ENCODE results near the gene ANKFY1.

ANKFY1 gene, protein sequence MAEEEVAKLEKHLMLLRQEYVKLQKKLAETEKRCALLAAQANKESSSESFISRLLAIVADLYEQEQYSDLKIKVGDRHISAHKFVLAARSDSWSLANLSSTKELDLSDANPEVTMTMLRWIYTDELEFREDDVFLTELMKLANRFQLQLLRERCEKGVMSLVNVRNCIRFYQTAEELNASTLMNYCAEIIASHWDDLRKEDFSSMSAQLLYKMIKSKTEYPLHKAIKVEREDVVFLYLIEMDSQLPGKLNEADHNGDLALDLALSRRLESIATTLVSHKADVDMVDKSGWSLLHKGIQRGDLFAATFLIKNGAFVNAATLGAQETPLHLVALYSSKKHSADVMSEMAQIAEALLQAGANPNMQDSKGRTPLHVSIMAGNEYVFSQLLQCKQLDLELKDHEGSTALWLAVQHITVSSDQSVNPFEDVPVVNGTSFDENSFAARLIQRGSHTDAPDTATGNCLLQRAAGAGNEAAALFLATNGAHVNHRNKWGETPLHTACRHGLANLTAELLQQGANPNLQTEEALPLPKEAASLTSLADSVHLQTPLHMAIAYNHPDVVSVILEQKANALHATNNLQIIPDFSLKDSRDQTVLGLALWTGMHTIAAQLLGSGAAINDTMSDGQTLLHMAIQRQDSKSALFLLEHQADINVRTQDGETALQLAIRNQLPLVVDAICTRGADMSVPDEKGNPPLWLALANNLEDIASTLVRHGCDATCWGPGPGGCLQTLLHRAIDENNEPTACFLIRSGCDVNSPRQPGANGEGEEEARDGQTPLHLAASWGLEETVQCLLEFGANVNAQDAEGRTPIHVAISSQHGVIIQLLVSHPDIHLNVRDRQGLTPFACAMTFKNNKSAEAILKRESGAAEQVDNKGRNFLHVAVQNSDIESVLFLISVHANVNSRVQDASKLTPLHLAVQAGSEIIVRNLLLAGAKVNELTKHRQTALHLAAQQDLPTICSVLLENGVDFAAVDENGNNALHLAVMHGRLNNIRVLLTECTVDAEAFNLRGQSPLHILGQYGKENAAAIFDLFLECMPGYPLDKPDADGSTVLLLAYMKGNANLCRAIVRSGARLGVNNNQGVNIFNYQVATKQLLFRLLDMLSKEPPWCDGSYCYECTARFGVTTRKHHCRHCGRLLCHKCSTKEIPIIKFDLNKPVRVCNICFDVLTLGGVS

DNA sequence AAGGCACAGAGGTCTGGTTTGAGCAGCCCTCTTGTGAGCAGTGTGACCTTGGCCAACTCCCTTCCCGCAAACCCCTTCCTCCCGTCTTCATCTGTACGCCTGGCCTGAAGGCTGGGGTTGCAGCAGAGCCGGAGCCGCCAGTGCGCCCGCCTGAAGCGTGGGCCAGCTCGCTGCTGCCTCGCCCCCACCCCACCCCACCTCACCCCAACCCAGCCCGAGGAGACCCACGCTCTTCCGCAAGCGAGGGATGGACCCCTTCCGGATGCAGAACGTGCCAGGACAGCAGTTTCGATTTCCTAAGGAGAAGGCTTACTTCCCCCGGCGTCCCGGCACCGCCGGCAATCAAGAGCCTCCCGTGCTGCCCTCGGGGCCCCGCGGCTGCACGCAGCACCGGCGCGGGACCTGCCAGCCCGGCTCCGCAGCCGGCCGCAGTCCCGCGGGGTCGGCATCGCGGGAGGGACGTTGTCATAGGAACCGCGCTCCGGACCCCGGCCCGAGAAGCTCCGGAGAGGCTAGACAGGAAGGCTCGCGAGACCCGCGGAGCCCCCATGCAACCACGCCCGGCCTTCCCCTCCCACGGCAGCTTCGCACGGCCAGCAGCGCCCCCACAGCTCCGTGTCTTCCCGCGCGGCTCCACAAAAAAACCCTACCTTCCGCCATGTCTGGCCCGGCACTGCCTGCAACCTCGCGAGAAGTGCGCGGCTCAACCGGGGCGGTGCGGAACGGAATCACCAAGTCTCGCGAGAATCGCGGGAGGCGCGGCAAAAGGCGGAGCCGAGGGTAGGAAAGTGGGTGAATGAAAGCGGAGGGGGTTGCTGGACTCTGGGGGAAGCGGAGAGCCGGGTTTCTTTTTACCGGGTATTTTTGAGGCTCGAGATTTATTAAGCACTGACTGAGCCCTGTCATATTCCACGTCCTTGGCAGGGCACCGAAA, at the start of gene ANKFY1:
TSS of gene ANKFY1 (minus strand) at position 698 of the 934 bp plus-strand sequence. CDS start at position 660, 38 bp downstream.
- H3K4me3 ChIP-seq (ENCODE audit: low read depth, low read length): peak within 1 kb of the TSS; percentile 82
- DNase-seq (ENCODE audit: low read depth): peak; percentile 84

- DNase-seq (ENCODE audit: low read depth): no peak
- H3K4me3 ChIP-seq (ENCODE audit: low read depth, low read length): no peak overlapping the region
Observed at GRCh38 chr17:4310354-4311060, 46.7 kb upstream of the ANKFY1 start.

DNA sequence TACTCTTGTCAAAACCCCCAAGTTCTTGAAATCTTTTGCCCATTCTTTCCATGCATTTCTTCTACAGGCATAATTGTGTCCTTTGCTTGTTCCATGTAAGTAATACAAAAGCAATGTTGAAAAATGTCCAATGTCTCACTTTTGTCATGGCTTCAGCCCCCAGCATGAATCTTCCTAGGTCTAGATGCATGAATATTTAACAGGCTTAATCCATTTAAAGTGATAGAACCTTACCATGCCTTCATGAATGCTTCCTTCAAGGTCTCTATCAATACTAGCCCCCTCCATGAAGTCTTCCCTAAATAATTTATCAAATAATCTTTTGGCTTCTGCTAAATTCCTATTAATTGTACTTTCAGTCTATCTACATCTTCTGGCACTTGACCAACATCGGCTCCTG, 46.1 kb upstream of the ANKFY1 start:
- no peak overlapping the region for H3K4me3 ChIP-seq (ENCODE audit: low read depth, low read length)
- DNase-seq (ENCODE audit: low read depth): no peak

DNA sequence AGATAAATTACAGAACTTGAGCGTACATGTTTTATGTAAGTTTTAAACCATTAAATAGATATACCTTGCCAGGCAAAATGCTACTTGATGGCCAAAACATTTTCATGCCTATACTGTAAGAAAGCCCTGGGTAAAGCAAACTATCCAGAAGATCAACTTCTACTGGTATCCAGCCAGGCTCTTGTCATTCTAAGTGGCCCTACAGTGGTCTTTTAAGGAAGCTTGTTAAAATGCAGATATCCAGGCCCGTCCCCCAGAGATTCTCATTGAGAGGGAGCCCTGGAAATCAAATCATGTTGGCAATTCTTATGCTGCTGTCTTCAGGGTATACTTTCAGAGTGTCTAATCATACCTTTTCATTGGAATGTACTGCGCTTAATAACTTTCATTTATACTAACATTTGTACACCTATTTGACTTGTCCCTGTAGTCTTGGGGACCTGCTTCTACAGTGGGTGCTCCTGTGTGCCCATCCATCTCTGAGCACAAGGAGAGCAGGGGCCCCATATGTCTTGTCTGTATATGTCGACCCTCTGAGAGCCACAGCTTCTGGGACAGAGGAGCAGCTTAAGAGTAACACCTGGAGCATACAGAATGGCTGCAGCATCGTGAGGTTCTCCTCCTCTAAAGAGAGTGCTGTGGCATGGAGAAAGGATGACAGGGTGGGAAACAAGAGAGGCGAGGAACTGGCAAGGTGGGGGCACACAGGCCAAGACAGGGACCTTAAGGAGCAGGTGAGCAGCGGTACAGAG, 43.6 kb upstream of the ANKFY1 start:
- DNase-seq (ENCODE audit: low read depth): no peak
- H3K4me3 ChIP-seq (ENCODE audit: low read depth, low read length): no peak overlapping the region

GRCh38 chr17:4305224-4305623, 41.4 kb upstream of the ANKFY1 start:
- no peak for DNase-seq (ENCODE audit: low read depth)
- no peak overlapping the region for H3K4me3 ChIP-seq (ENCODE audit: low read depth, low read length)

DNA sequence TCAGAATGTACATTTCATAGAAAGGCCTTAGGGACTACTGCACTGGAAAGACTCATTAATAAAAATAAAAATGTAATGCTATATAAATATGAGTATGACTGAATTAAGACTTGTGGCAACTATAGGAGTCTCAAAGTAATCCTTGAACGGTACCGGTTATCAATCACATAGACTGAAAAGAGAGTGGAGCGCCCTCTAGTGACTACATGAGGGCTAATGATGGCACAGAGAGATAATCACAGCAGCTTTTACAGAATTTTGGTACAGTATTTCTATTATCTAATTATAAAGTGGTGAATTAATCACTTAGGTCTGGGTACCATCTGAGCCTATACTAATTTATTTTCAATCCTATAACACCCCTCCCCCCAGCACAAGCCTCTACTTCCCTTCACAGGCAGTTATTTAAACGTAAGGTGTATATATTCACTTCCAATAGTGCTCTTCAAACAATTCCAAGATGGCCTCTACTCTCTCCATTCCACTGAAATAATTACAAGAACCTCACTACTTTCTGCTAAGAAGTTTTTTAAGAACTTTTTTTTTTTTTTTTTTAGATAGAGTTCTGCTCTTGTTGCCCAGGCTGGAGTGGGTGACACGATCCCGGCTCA, 40.7 kb upstream of the ANKFY1 start:
- no peak overlapping the region for H3K4me3 ChIP-seq (ENCODE audit: low read depth, low read length)
- DNase-seq (ENCODE audit: low read depth): peak; percentile 5

DNA sequence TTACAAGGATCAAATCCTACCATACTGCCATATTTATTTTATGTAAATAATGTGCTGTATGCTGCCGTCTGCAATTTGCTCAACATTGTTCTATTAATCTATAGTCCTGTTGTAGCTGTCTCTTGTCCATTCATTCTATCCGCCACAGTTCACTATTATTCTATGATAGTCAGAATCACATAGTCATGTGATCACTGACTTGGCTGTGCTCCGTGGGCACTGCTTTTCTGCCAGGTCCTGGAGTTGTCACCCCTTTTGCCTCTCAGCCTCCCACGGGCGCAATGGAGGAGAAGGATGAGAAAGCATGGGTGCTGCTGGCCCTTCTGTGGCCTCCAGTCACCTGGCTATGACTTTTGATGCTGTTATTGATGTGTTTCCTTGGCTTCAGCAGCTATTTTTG, 37.3 kb upstream of the ANKFY1 start:
- H3K4me3 ChIP-seq (ENCODE audit: low read depth, low read length): no peak overlapping the region
- DNase-seq (ENCODE audit: low read depth): no peak

DNA sequence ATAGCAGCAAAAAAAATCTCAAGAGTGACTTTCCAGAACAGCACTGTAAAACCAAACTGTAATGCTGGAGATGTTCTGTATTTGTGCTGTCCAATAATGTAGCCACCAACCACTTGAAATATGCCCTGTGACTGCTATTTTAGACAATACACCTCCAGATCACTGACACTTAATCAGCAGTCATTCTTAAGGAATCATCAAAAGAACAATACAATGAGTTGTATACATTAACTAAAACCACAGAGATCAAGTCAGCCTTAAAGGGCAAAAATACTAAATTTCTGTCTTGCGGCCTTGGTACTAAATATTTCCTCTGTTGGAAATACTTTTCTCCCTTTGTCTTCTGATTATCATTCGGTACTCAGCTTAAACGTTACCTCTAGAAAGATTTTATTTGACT, 33.6 kb upstream of the ANKFY1 start:
- no peak overlapping the region for H3K4me3 ChIP-seq (ENCODE audit: low read depth, low read length)
- no peak for DNase-seq (ENCODE audit: low read depth)

DNA sequence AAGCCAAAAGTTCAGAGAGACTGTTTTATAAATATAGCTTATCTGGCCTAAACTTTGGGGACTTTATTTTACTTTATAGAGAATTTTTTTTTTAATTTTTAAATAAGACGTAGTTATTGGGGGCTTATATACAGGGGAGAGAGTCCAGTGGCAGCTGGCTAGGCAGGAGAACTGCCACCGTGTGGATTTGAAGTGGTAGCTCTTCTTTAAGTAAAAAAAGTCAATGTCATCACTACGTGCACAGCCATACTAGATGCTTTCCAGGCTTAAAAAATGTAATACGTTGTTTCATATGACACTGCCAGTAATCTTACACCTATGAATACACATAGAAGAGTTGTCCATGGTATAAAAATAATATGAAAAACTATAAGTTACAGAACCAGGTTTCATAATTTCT, 31.9 kb upstream of the ANKFY1 start:
- H3K4me3 ChIP-seq (ENCODE audit: low read depth, low read length): no peak overlapping the region
- DNase-seq (ENCODE audit: low read depth): no peak

- DNase-seq (ENCODE audit: low read depth): no peak
- no peak overlapping the region for H3K4me3 ChIP-seq (ENCODE audit: low read depth, low read length)
Observed at GRCh38 chr17:4293572-4293971, 29.8 kb upstream of the ANKFY1 start.

- DNase-seq (ENCODE audit: low read depth): no peak
- H3K4me3 ChIP-seq (ENCODE audit: low read depth, low read length): no peak overlapping the region
Observed at GRCh38 chr17:4287710-4288109, 23.9 kb upstream of the ANKFY1 start.

GRCh38 chr17:4276514-4276913, 12.7 kb upstream of the ANKFY1 start:
- H3K4me3 ChIP-seq (ENCODE audit: low read depth, low read length): no peak overlapping the region
- no peak for DNase-seq (ENCODE audit: low read depth)

DNA sequence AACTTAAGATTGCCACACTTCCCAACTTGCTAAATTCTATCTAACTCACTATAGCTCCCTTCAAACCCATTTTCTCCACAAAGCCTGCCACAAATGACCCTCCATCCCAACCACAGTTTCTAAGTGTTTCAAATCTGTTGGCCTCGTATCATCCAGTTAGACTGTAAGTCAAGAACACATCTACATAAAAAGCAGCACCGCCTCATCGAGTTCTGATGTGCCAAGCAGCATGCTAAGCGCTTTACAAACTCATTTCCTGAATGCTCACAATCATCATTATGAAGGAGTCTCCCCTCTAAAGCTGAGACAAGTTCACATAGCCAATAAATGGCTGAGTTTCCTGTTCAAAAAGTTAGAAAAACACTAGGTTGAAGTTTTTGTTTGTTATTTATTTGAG, 9.2 kb upstream of the ANKFY1 start:
- no peak for DNase-seq (ENCODE audit: low read depth)
- H3K4me3 ChIP-seq (ENCODE audit: low read depth, low read length): no peak overlapping the region

DNA sequence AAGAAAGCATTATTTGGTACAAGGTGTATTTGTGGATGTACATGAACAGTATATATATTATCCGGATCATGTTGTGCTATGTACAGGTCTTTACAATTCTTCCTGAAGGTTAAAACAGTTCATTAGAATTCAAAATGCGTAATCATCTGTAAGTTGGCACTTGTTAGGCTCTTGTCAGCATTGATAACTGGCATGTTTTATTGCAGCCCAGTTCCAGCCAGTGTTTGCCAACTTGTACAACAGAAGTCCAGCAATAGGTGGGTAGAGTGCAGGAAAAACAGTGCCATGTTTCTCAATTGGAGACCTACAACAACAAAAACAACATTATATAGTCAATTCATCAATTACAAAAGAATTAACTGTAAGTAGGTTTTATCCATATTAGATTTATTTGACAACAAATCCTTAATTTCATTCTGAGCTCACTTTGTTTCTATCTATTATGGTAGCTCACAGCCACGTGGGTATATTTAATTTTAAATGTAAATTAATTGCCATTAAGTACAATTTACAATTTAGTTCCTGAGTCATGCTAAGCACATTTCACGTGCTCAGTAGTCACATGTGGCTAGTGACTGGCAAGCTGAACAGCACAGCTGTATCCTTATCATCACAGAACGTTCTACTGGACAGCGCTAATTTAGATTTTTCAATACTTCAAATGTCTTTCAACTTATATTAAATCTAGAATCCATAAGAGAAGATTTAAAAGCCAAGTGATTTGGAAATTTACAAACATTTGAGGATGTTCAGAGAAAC, 8.6 kb upstream of the ANKFY1 start:
- no peak for DNase-seq (ENCODE audit: low read depth)
- H3K4me3 ChIP-seq (ENCODE audit: low read depth, low read length): no peak overlapping the region

DNA sequence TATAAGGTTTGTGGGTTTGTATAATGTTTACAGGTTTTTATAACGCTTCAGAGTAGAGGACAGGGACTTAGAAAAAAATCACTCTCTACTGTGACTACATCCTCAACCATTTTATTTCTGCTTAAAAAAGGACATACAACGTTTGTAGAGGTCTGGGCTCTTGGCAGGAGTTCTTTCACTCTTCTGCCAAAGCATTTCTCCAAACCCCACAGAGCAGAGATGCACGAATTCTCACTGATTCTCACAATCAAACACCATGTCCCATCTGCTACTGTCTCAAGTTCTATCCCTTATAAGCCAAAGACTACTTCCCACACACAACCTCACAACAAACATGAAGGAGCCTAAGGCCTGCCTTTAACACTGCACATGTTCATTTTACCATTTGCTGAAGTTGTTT, 7.0 kb upstream of the ANKFY1 start:
- DNase-seq (ENCODE audit: low read depth): no peak
- H3K4me3 ChIP-seq (ENCODE audit: low read depth, low read length): no peak overlapping the region

DNA sequence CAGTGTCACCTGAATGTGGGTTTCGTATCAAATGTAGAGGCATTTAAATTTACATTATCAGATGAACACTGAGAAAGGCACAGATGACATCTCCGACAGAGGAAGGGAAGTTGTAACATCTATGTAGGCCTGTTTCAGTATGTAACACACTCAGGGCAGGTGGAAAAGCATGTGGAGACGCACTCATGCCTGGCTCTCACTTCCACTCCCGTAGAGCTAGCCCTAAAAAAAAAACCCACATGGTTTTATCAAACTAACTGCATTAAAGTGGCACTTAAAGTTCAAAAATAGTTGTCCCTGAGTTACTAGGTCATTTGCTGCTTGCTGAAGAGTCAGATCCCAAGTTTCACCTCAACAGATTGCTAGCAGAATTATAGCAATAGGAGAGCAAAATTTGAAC, 6.1 kb upstream of the ANKFY1 start:
- no peak for DNase-seq (ENCODE audit: low read depth)
- H3K4me3 ChIP-seq (ENCODE audit: low read depth, low read length): no peak overlapping the region

- H3K4me3 ChIP-seq (ENCODE audit: low read depth, low read length): no peak overlapping the region
- no peak for DNase-seq (ENCODE audit: low read depth)
Observed at GRCh38 chr17:4267402-4267801, 3.6 kb upstream of the ANKFY1 start.
